ENCODE measurements around the gene DACT1. TPM values are rescaled to one million over a fixed set of nuclear protein-coding genes. Genes with fewer than 3 reads are reported as not detected.

DACT1 gene
- total RNA-seq, 4 donors from 2014 or later = 2.3 to 6.4 (median 3.2) TPM

DNA sequence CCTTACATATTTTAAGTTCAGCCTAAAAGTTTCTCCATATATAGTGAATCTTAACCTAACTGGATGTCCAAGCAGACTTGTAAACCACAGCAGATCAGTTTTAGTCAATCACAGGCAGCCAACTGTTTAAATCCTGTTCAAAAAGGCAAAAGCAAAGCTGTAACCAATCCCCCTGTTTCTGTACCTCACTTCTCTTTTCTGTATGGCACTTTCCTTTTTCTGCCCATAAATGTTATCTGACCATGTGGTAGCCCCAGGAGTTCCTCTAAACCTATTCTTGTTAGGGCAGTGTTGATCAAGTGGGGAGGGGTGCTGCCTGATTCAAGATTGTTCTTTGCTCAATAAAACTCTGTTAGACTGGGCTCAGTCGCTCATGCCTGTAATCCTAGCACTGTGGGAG lies 8.5 kb upstream of the DACT1 start:
- TF ChIP-seq, protein P1, sequence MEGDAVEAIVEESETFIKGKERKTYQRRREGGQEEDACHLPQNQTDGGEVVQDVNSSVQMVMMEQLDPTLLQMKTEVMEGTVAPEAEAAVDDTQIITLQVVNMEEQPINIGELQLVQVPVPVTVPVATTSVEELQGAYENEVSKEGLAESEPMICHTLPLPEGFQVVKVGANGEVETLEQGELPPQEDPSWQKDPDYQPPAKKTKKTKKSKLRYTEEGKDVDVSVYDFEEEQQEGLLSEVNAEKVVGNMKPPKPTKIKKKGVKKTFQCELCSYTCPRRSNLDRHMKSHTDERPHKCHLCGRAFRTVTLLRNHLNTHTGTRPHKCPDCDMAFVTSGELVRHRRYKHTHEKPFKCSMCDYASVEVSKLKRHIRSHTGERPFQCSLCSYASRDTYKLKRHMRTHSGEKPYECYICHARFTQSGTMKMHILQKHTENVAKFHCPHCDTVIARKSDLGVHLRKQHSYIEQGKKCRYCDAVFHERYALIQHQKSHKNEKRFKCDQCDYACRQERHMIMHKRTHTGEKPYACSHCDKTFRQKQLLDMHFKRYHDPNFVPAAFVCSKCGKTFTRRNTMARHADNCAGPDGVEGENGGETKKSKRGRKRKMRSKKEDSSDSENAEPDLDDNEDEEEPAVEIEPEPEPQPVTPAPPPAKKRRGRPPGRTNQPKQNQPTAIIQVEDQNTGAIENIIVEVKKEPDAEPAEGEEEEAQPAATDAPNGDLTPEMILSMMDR (IDR thresholded peaks at IDR 0.05; ENCODE audit: low read depth) = no peak

- TF ChIP-seq, protein P1 (IDR thresholded peaks at IDR 0.05; ENCODE audit: low read depth) = no peak
Measured at GRCh38 chr14:58631732-58632131, 6.0 kb upstream of the DACT1 start.

DNA sequence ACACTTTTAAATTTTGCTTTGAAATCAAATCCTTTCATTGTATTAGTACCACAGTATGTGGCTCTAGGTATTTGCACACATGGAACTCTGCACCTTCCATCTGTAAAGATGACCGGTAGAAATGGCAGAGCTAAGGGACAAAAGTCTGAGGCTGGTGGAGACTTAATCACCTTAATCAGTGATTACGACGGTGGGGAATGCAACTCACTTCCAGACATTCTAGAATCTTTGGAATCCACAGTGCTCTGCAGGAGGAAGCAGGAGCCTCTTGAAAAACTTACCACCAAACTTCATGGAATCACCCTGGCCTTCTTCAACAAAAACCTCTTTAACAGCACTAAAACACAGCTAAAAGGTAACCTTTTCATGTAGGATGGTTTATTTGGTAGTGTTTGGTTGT lies 3.9 kb upstream of the DACT1 start:
- TF ChIP-seq, protein P1 (IDR thresholded peaks at IDR 0.05; ENCODE audit: low read depth) = no peak

DNA sequence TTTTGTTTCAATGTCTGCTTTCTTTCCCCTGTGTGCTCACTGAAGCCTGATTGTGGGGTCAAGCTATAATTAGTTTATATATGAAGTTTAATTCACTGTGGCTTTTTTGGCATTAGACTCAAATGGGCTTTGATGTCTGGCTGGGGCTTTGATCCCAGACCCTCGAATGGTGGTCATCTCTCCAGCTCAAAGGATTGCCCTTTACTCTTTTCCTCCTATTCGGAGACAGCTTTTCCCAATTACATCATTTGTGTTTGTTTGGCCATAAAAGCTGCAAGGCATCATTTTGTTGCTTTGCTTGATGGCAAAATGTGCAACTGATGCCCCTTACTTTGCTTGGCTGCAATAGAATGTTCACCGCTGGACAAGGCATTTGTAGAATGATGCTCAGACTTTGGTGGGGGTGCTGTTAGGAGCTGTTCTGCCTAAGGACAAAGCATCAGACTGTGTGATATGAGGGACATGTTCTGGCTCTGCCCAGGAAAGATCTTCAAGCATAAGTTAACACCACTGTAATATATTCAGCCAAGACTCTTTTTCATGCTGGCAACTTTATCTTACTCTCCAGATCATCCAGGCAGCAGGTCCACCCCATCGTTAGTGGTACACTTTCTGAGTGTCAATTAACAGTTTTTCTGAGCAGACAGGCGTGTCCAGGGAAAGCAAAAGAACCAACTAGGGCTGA lies 3.2 kb upstream of the DACT1 start:
- TF ChIP-seq, protein P1 (IDR thresholded peaks at IDR 0.05; ENCODE audit: low read depth) = no peak

GRCh38 chr14:58635091-58635830 lies 2.5 kb upstream of the DACT1 start:
- TF ChIP-seq, protein P1 (IDR thresholded peaks at IDR 0.05; ENCODE audit: low read depth) = no peak

GRCh38 chr14:58636129-58636528 lies 1.6 kb upstream of the DACT1 start:
- TF ChIP-seq, protein P1 (IDR thresholded peaks at IDR 0.05; ENCODE audit: low read depth) = no peak

GRCh38 chr14:58637040-58637390 lies 747 bp upstream of the DACT1 start:
- TF ChIP-seq, protein P1 (IDR thresholded peaks at IDR 0.05; ENCODE audit: low read depth) = no peak

Data from subcutaneous adipose tissue (tissue), 4 donors.